Loucy (cell line): ENCODE data around the gene TFAP2C.

Experiments used
- CTCF ChIP-seq: fragments of 200-600 bp; sonication (generic); conservative IDR thresholded peaks from 2 replicates; pipeline ENCODE4 v1.5.1; 2014; ENCODE audit warnings: mild to moderate bottlenecking, antibody characterized with exemption, low read length
- EZH2phosphoT487 ChIP-seq: fragments of 200-600 bp; IDR thresholded peaks from 2 replicates; pipeline ENCODE4 v1.6.1; 2018; ENCODE audit warnings: antibody characterized with exemption, mild to moderate bottlenecking, moderate library complexity, borderline replicate concordance

DNA sequence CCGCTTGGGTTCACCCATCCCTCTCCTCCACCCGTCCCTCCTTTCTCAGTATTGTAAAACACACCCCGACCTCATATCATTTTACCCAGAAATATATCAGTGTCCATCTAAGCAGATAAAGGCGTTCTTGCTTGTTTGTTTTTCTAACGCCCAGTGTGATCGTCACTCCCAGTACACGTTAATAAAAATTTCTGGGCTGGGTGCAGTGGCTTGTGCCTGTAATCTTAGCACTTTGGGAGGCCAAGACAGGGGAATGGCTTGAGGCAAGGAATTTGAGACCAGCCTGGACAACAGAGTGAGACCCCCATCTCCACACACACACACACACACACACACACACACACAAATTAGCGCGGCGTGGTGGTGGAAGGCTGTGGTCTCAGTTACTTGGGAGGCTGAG is 24.4 kb upstream of the TFAP2C start:
- TF ChIP-seq CTCF = no peak
- TF ChIP-seq EZH2phosphoT487 = no peak
